ENCODE data around the gene GMPR2. TPM values are rescaled to one million over a fixed set of nuclear protein-coding genes. Genes with fewer than 3 reads are reported as not detected.
A peak's percentile ranks its signal among the peaks of the same experiment; 100 is the strongest.

GMPR2 gene
- total RNA-seq, 1 donor from 2014 or later: 47.9 TPM

GRCh38 chr14:24185741-24186140 lies 47.0 kb upstream of the GMPR2 start:
- H3K4me3 Mint-ChIP-seq (ENCODE audit: unreplicated experiment): no peak overlapping the region
- peaks cover 13% of the 10 kb centered on the region for H3K36me3 Mint-ChIP-seq (ENCODE audit: low read depth)
- H3K9me3 Mint-ChIP-seq (ENCODE audit: low read depth): no peaks in the 10 kb centered on the region
- DNase-seq (ENCODE audit: low spot score): no peak
- no peak for TF ChIP-seq CTCF (IDR thresholded peaks at IDR 0.05)
- no peak overlapping the region for H3K27ac Mint-ChIP-seq (ENCODE audit: unreplicated experiment)
- H3K4me1 Mint-ChIP-seq (ENCODE audit: low read depth): peaks cover 20% of the 10 kb centered on the region
- H3K27me3 Mint-ChIP-seq (ENCODE audit: low read depth): no peaks in the 10 kb centered on the region

GRCh38 chr14:24186831-24187538 lies 45.7 kb upstream of the GMPR2 start:
- H3K27me3 Mint-ChIP-seq (ENCODE audit: low read depth): no peaks in the 10 kb centered on the region
- H3K4me3 Mint-ChIP-seq (ENCODE audit: unreplicated experiment): peak overlapping the region; percentile 84
- DNase-seq (ENCODE audit: low spot score): no peak
- H3K9me3 Mint-ChIP-seq (ENCODE audit: low read depth): no peaks in the 10 kb centered on the region
- no peak overlapping the region for H3K27ac Mint-ChIP-seq (ENCODE audit: unreplicated experiment)
- H3K36me3 Mint-ChIP-seq (ENCODE audit: low read depth): peaks cover 12% of the 10 kb centered on the region
- TF ChIP-seq CTCF (IDR thresholded peaks at IDR 0.05): no peak
- H3K4me1 Mint-ChIP-seq (ENCODE audit: low read depth): peaks cover 20% of the 10 kb centered on the region

- DNase-seq (ENCODE audit: low spot score): no peak
- peaks cover 22% of the 10 kb centered on the region for H3K4me1 Mint-ChIP-seq (ENCODE audit: low read depth)
- peak overlapping the region; percentile 84 for H3K4me3 Mint-ChIP-seq (ENCODE audit: unreplicated experiment)
- TF ChIP-seq CTCF (IDR thresholded peaks at IDR 0.05): no peak
- no peaks in the 10 kb centered on the region for H3K9me3 Mint-ChIP-seq (ENCODE audit: low read depth)
- H3K36me3 Mint-ChIP-seq (ENCODE audit: low read depth): peaks cover 11% of the 10 kb centered on the region
- H3K27me3 Mint-ChIP-seq (ENCODE audit: low read depth): no peaks in the 10 kb centered on the region
- no peak overlapping the region for H3K27ac Mint-ChIP-seq (ENCODE audit: unreplicated experiment)
Observed at GRCh38 chr14:24187539-24187915, 45.2 kb upstream of the GMPR2 start.

GRCh38 chr14:24188251-24189058 lies 44.3 kb upstream of the GMPR2 start, which contains the start of gene IPO4:
Gene IPO4, minus strand, starts transcription at chr14:24188816. Its CDS starts 29 bp downstream, at chr14:24188787.
- Mint-ChIP-seq H3K4me3 (ENCODE audit: unreplicated experiment) (peak within 1 kb of the TSS; percentile 84), H3K27me3 (ENCODE audit: low read depth) (no peaks in the 10 kb centered on the region), H3K9me3 (ENCODE audit: low read depth) (no peaks in the 10 kb centered on the region), H3K36me3 (ENCODE audit: low read depth) (peaks cover 13% of the 10 kb centered on the region), H3K27ac (ENCODE audit: unreplicated experiment) (peak within 1 kb of the TSS; percentile 91), H3K4me1 (ENCODE audit: low read depth) (peaks cover 25% of the 10 kb centered on the region)
- no peak for TF ChIP-seq CTCF (IDR thresholded peaks at IDR 0.05)
- no peak for DNase-seq (ENCODE audit: low spot score)

GRCh38 chr14:24189059-24189375 lies 43.7 kb upstream of the GMPR2 start:
- peaks cover 13% of the 10 kb centered on the region for H3K36me3 Mint-ChIP-seq (ENCODE audit: low read depth)
- no peak for DNase-seq (ENCODE audit: low spot score)
- no peaks in the 10 kb centered on the region for H3K9me3 Mint-ChIP-seq (ENCODE audit: low read depth)
- no peak for TF ChIP-seq CTCF (IDR thresholded peaks at IDR 0.05)
- peak overlapping the region; percentile 91 for H3K27ac Mint-ChIP-seq (ENCODE audit: unreplicated experiment)
- no peaks in the 10 kb centered on the region for H3K27me3 Mint-ChIP-seq (ENCODE audit: low read depth)
- peak overlapping the region; percentile 84 for H3K4me3 Mint-ChIP-seq (ENCODE audit: unreplicated experiment)
- H3K4me1 Mint-ChIP-seq (ENCODE audit: low read depth): peaks cover 27% of the 10 kb centered on the region
